Mesodermal cell (in vitro differentiated cells): ENCODE results near the gene PARVG.
"Not testable (repeated sequence)": the region's sequence is repeated elsewhere in the genome, so short reads cannot be mapped to it uniquely, and the experiment has no call there.

Experiments used
- H3K27ac ChIP-seq: 2 replicates; pipeline ENCODE4 v1.7.0; 2013; ENCODE audit warnings: mild to moderate bottlenecking, low read depth, low read length, moderate library complexity; ENCODE audit not compliant: severe bottlenecking
- H3K36me3 ChIP-seq: 2 replicates; pipeline ENCODE4 v1.7.1; 2013; ENCODE audit warnings: mild to moderate bottlenecking, low read length, moderate library complexity; ENCODE audit not compliant: control insufficient read depth, insufficient read depth
- H3K4me1 ChIP-seq: one replicate; pipeline ENCODE4 v1.7.1; 2013; ENCODE audit warnings: mild to moderate bottlenecking, low read length; ENCODE audit not compliant: insufficient read depth, control insufficient read depth, poor library complexity, severe bottlenecking
- H3K4me3 ChIP-seq: 2 replicates; pipeline ENCODE4 v1.7.0; 2013; ENCODE audit warnings: low read length, control low read depth, mild to moderate bottlenecking; ENCODE audit not compliant: insufficient read depth, poor library complexity, severe bottlenecking; ENCODE audit errors: extremely low read depth
- H3K9me3 ChIP-seq: 2 replicates; pipeline ENCODE4 v1.7.1; 2013; ENCODE audit warnings: mild to moderate bottlenecking, low read length, moderate library complexity; ENCODE audit not compliant: control insufficient read depth
- WGBS, 2 experiments: methylation state at CpG; one replicate each; pipeline ENCODE4 v1.1.5; 2013; ENCODE audit warnings: missing lambda C conversion rate in 2 of 2; ENCODE audit not compliant: insufficient coverage in 2 of 2; 5-methylcytosine and 5-hydroxymethylcytosine counted together

The PARVG gene

DNA sequence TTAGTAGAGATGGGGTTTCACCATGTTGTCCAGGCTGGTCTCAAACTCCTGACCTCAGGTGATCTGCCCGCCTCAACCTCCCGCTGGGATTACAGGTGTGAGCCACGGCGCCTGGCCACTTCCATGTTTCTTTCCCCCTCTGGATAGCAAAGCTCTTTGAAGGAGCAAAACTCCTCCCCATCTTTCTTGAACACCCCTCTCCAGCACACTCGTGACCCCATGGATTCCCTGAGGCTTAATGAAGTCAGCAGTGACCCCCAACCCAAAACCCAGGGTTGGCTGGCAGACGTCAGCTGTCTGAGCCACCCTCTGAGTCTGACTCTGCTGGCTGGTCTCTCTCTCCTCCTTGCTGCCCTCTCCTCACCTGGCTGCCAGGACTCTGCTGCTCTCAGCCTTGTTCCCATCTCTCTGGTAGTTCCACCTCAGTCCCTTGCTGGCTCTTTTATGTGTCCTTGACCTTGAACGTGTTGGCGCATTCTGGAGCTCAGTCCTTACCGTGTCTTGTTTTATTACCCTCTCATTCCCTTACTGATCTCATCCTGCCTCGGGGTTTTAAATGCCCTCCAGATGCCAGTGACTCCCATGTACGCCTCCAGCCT lies 44.5 kb downstream of the PARVG start:
- Histone ChIP-seq H3K36me3 (no peaks in the 10 kb centered on the region), H3K4me1 (no peaks in the 10 kb centered on the region), H3K27ac (no peak overlapping the region), H3K4me3 (no peak overlapping the region), H3K9me3 (peaks cover 5% of the 10 kb centered on the region)
- 85 to 93% methylated on average over 9 to 10 of the region's 11 CpGs for WGBS, 2 experiments

DNA sequence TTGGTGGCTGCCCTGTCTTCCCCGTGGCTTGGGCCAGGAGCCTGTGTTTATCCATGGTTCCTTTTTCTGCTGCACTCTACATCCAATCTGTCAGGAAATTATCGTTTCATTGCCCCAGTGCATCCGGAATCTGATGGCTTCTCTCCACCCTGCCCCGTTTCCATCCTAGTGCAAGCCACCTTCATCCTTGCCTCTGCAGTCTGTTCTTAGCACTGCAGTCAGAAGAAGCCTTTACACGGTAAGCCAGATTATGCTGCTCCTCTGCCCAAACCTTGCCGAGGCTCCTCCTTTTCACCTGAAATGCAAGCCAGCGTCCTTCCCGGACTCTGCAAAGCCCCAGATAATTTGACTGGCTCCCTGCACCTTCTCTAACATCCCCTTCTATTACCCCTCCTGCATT lies 45.1 kb downstream of the PARVG start:
- no peak overlapping the region for H3K4me3 ChIP-seq
- H3K27ac ChIP-seq, result no peak overlapping the region
- 86 to 93% methylated on average over 8 of the region's 8 CpGs for WGBS, 2 experiments
- peaks cover 5% of the 10 kb centered on the region for H3K9me3 ChIP-seq
- no peaks in the 10 kb centered on the region for H3K36me3 ChIP-seq
- H3K4me1 ChIP-seq, result no peaks in the 10 kb centered on the region

DNA sequence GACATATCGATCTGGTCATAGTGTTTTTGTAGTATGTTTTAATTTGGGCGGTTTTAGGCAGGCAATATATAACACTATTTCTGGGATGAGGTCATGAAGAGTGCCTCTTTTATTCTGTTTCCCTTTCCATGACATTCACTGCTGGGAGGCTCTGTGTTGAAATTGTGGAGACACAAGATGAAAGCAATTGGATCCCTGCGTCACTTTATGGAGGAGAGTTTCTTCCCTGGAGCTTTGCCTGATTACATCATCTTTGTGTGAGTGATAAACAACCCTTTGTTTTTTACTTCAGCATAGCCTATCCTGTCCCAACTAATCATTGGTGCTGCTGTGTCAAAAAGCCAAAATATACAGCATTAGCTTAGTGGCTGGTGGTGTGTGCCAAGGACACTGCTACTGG lies 48.6 kb downstream of the PARVG start:
- Histone ChIP-seq H3K4me1 (no peaks in the 10 kb centered on the region), H3K27ac (no peak overlapping the region), H3K4me3 (no peak overlapping the region), H3K9me3 (peaks cover 5% of the 10 kb centered on the region), H3K36me3 (no peaks in the 10 kb centered on the region)
- WGBS, 2 experiments, result 60% methylated on average over 1 of the region's 3 CpGs; no CpG with 5 or more reads in 1 of the 2 experiments

DNA sequence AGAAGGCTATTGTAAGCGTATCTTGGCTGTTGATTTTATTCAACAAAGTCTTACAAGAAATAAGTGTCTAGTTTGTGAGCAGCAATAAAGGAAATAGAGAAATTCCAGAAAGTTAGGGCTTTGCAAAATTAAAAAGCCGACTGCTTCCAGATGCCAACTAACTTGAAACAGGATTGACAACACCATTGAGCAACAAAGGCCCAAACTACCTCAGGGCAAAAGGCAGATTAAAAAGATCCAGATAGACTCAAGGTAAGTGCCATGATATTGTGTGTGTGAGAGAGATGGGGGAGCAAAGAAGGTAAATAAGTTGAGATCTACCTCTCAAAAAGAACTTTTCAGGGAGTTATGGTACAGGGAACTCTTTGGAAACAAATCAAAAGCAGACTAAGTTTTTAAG lies 49.1 kb downstream of the PARVG start:
- H3K4me3 ChIP-seq, result no peak overlapping the region
- no peak overlapping the region for H3K27ac ChIP-seq
- no peaks in the 10 kb centered on the region for H3K36me3 ChIP-seq
- no CpG with 5 or more reads among the region's 2 CpGs for whole genome bisulfite sequencing, 2 experiments
- H3K4me1 ChIP-seq, result no peaks in the 10 kb centered on the region
- H3K9me3 ChIP-seq, result peaks cover 5% of the 10 kb centered on the region

DNA sequence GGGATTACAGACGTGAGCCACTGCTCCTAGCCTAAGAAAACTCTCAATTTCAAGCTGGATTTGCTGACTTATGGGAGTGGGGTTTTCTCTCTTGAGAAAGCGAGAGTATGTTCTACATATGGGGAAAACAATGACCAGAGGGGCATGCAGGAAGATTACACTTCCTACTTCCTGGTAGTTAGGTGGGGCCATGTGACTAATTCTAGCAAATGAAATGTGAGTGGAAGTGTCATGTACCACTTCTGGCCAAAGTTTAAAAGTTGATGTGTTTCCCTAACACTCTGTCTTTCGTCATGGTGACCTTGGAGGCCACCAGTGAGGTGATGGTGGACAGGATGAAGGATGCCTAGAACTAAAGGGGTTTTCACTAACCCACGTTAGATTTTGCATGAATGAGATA lies 50.5 kb downstream of the PARVG start:
- no peaks in the 10 kb centered on the region for H3K4me1 ChIP-seq

DNA sequence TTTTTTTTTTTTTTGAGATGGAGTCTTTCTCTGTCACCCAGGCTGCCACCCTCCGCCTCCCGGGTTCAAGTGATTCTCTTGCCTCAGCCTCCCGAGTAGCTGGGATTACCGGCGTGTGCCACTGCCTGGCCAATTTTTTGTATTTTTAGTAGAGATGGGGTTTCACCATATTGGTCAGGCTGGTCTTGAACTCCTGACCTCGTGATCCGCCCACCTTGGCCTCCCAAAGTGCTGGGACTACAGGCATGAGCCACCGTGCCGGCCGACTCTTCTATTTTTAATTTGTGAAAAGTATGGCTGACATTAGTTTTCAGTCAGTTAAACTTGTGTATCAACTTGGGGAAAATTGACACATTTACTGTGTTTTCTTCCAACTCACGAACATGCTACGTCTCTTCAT lies 53.6 kb downstream of the PARVG start:
- H3K27ac ChIP-seq, H3K4me3 ChIP-seq, H3K4me1 ChIP-seq, H3K9me3 ChIP-seq, H3K36me3 ChIP-seq: not testable (repeated sequence)
- 95 to 97% methylated on average over 3 to 6 of the region's 12 CpGs for WGBS, 2 experiments

More for the DNA sequence above, 50.5 kb downstream of the PARVG start:
- Histone ChIP-seq H3K27ac (no peak overlapping the region), H3K4me3 (no peak overlapping the region), H3K9me3 (peaks cover 5% of the 10 kb centered on the region), H3K36me3 (no peaks in the 10 kb centered on the region)
- WGBS, 2 experiments, result 93 to 100% methylated on average over 2 of the region's 4 CpGs

DNA sequence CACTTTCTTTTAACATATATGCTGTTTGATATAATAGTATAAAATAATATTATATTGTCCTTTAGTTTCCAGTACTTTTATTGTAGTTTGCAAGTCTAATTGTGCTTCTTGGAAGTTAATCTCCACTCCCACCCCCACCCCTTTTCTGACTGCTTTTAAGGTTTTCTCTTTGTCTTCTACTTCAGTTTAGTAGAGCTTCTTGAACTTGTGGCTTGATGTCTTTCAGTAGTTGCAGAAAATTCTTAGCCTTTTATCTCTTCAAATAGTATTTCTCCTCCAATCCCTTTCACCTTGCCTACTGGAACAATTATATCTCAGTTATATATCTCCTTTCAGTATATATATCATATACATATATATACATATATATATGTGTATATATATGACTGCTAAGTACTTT lies 56.6 kb downstream of the PARVG start:
- Histone ChIP-seq H3K36me3 (no peaks in the 10 kb centered on the region), H3K9me3 (no peaks in the 10 kb centered on the region), H3K4me1 (no peaks in the 10 kb centered on the region), H3K27ac (no peak overlapping the region), H3K4me3 (no peak overlapping the region)

DNA sequence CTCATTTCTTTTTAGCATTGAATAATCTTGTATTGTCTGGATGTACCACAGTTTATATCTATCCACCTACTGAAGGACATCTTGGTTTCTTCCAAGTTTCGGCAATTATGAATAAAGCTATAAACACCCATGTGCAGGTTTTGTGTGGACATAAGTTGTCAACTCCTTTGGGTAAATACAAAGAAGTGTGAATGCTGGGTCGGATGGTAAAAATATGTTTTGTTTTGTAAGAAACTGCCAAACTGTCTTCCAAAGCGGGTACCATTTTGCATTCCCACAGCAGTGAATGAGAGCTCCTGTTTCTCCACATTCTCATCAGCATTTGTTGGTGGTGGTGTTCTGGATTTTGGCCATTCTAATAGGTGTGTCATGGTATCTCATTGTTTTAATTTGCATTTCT lies 60.4 kb downstream of the PARVG start:
- H3K4me3 ChIP-seq, H3K27ac ChIP-seq, H3K9me3 ChIP-seq, H3K36me3 ChIP-seq, H3K4me1 ChIP-seq: not testable (repeated sequence)
- WGBS, 2 experiments, result 80 to 100% methylated on average over 1 to 2 of the region's 3 CpGs

DNA sequence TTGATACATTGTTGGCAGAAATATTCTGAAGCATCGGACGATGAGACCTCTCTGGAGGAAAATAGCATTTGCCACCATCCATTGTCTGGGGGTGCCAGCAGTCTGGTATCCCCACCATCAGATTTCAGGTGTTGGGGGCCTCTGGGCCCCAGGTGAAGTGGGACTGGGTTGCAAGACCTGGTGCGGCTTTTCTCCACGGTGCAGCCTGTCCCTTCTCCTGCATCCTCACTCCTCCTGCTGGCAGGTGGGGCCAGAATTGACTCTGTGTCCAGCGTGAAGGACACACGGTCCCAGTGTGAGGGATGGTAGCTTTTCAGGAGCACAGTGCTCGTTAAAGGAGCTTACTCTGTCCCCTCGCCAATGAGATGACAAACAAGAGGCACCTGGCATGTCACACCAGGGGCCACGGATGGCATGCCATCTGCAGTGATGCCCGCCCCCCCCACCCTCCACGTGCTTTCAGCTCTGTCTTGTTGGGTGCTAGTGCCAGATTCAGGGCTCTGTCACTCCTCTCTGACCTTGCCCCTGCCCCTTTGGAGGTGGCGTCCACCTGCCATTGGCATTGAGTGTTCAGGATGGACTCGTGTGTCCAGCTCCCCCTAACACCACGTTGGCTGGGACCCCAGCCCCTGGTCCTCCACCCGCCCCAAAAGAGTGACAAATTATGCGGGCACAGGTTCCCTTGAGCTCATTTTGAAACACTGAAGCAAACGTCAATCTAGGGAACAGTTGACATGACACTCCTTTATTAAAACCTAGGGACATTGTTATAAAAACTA lies 62.4 kb downstream of the PARVG start:
- Histone ChIP-seq H3K4me1 (no peaks in the 10 kb centered on the region), H3K4me3 (no peak overlapping the region), H3K27ac (no peak overlapping the region), H3K9me3 (no peaks in the 10 kb centered on the region), H3K36me3 (no peaks in the 10 kb centered on the region)
- WGBS, 2 experiments, result 86 to 91% methylated on average over 14 to 15 of the region's 17 CpGs

DNA sequence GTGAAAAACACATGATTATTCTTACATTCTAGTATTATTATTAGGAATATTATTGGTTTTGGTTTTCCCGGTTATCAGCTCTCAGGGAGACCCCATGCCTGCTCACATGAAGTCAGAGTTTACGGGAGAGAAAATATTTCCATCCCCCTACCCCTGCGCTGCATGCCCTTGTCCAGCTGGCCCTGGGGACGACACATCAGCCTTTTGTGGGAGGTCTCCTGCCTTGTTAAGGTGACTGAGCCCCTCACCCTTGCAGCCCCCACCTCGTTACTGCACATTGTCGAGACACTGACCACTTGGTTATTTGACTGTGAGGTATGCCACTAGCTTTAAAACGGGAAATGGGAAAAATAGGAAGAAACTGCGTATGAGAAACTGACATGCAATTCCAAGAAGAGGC lies 63.0 kb downstream of the PARVG start:
- 92 to 93% methylated on average over 4 to 7 of the region's 8 CpGs for WGBS, 2 experiments

DNA sequence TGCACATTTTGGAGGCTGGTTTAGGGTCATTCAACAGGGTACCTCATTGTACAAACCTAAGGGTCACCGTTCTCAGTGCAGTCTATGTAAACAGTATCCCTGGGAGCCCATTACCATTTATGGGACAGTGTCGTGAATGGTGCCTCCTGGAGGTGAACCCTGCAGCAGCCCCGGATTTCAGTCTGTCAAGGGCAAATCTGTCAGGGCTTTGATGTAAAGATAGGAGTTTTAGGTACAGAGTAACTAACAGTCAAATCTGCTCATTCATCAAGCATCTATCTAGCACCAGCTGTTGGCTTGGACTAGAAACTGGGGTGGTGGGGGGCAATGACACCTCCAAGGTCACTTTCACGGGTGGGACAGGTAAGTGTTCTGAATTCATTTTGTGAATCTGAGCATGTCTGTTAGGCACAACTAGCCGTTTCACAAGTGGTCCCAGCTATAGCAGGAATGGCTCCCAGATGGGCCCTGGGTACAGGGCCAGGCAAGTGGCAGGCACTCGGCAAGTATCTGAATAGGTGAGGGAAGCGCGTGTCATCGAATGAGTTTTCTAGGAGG lies 63.6 kb downstream of the PARVG start:
- peaks cover under 1% of the 10 kb centered on the region for H3K9me3 ChIP-seq
- no peaks in the 10 kb centered on the region for H3K4me1 ChIP-seq
- WGBS, 2 experiments, result 76 to 78% methylated on average over 8 to 9 of the region's 9 CpGs
- H3K27ac ChIP-seq, result no peak overlapping the region
- no peaks in the 10 kb centered on the region for H3K36me3 ChIP-seq
- H3K4me3 ChIP-seq, result no peak overlapping the region

More for the DNA sequence above, 63.0 kb downstream of the PARVG start:
- H3K27ac ChIP-seq, result no peak overlapping the region
- H3K4me1 ChIP-seq, result no peaks in the 10 kb centered on the region
- no peaks in the 10 kb centered on the region for H3K9me3 ChIP-seq
- H3K4me3 ChIP-seq, result no peak overlapping the region
- H3K36me3 ChIP-seq, result no peaks in the 10 kb centered on the region
